A549 treated with GW870086 at 1 μM for 4 hours (cell line): ENCODE measurements around the gene ANXA10. TPM values are rescaled to one million over a fixed set of nuclear protein-coding genes. Genes with fewer than 3 reads are reported as not detected.

ENCODE experiments used
- total RNA-seq: library from RNA; stranded (reverse); fragments of 200-300 nt; extraction: Qiagen RNA extraction; gene quantifications from 5 replicates; pipeline ENCODE4 v1.2.3, GENCODE V29; 2022; ENCODE audit warnings: low read depth

The ANXA10 gene, protein sequence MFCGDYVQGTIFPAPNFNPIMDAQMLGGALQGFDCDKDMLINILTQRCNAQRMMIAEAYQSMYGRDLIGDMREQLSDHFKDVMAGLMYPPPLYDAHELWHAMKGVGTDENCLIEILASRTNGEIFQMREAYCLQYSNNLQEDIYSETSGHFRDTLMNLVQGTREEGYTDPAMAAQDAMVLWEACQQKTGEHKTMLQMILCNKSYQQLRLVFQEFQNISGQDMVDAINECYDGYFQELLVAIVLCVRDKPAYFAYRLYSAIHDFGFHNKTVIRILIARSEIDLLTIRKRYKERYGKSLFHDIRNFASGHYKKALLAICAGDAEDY
- total RNA-seq: 2.0 to 3.1 TPM (median 2.9 TPM) in 5 replicates

DNA sequence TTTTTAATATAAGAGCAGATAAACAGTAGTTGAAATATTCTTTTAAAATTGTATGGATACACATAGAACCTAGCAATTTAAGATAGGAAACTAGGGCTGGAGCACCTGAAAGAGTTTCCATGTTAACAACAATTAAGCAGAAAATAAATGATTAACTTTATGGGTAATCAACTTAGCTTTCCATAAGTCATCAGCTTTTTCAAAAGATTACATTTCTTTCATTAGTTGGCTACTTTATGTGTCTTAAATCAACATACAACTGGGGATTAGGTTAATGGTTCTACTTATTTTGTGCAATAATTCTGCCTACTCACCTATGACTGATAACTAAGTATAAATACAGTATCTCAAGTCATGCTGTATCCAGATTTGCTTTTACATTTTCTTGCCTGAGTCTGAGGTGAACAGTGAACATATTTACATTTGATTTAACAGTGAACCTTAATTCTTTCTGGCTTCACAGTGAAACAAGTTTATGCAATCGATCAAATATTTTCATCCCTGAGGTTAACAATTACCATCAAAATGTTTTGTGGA, at the start of gene ANXA10:
Gene ANXA10 (plus strand): TSS at position 362 of the 537 bp plus-strand sequence. CDS start 164 bp downstream, at position 526.

Other genes starting within 250 kb of the ANXA10 start
- gene DDX60, start 226.2 kb downstream of the ANXA10 start, total RNA-seq: 1.2 to 3.2 TPM (median 2.6 TPM) in 5 replicates